AG04449 (cell line): Measurements from ENCODE around the gene RMDN2.

Experiments used
- CTCF ChIA-PET: fragments of 350-600 bp; formaldehyde crosslinking; extraction: SDS; loops from one replicate; lab custom pipeline; 2021; ENCODE audit warnings: antibody characterized with exemption; lab: Yijun Ruan, JAX
- POLR2A ChIA-PET: fragments of 400-600, 350-600 bp; formaldehyde crosslinking; extraction: SDS; loops from one replicate; lab custom pipeline; 2020; ENCODE audit warnings: antibody characterized with exemption, inconsistent platforms; lab: Yijun Ruan, JAX
- DNase-seq: peaks from one replicate; pipeline ENCODE4 v3.0.0-alpha.2; 2010; ENCODE audit warnings: low read depth, low spot score
- H3K4me3 ChIP-seq: 2 replicates; pipeline ENCODE4 v1.5.1; 2011; ENCODE audit warnings: low read depth, mild to moderate bottlenecking, control low read depth, low read length
- CTCF ChIP-seq: IDR thresholded peaks from one replicate; pipeline ENCODE4 v1.5.1; 2011; ENCODE audit warnings: mild to moderate bottlenecking, moderate library complexity, low read length, control low read depth, inconsistent platforms; ENCODE audit not compliant: insufficient read depth; ENCODE audit errors: missing control alignments

The RMDN2 gene

GRCh38 chr2:37880551-37880950 is 44.5 kb upstream of the RMDN2 start:
- no peak for DNase-seq
- CTCF ChIA-PET = interaction anchor here (0.9 to 26.1 kb wide), 5 partner anchors 9 to 481 kb away, joined by 3 to 400 read pairs (median 141); no protein-coding TSS in a partner anchor
- TF ChIP-seq CTCF = no peak
- H3K4me3 ChIP-seq = no peak overlapping the region
- POLR2A ChIA-PET = no interaction called here

GRCh38 chr2:37881397-37881796 is 43.7 kb upstream of the RMDN2 start:
- POLR2A ChIA-PET = interaction anchor here (0.6 kb wide), 1 partner anchor 491 kb away, joined by 3 read pairs; no protein-coding TSS in a partner anchor
- no peak overlapping the region for H3K4me3 ChIP-seq
- TF ChIP-seq CTCF = no peak
- DNase-seq = no peak
- CTCF ChIA-PET = interaction anchor here (0.9 to 26.1 kb wide), 5 partner anchors 8 to 482 kb away, joined by 3 to 400 read pairs (median 141); no protein-coding TSS in a partner anchor

- no peak overlapping the region for H3K4me3 ChIP-seq
- ChIA-PET CTCF (interaction anchor here (9.2 to 26.1 kb wide), 2 partner anchors 466 to 483 kb away, joined by 177 to 400 read pairs; no protein-coding TSS in a partner anchor), POLR2A (interaction anchor here (0.6 kb wide), 1 partner anchor 491 kb away, joined by 3 read pairs; no protein-coding TSS in a partner anchor)
- TF ChIP-seq CTCF = no peak
- DNase-seq = no peak
These were observed 43.1 kb upstream of the RMDN2 start for GRCh38 chr2:37882036-37882435.

- CTCF ChIA-PET = interaction anchor here (1.9 to 26.1 kb wide), 2 partner anchors 469 to 484 kb away, joined by 4 to 400 read pairs; no protein-coding TSS in a partner anchor
- no peak for TF ChIP-seq CTCF
- H3K4me3 ChIP-seq = no peak overlapping the region
- POLR2A ChIA-PET = no interaction called here
- DNase-seq = no peak
These were observed 41.6 kb upstream of the RMDN2 start for GRCh38 chr2:37883518-37883917.

GRCh38 chr2:37885329-37885993 is 39.6 kb upstream of the RMDN2 start:
- DNase-seq = no peak

More at GRCh38 chr2:37885329-37885993, 39.6 kb upstream of the RMDN2 start:
- ChIA-PET POLR2A (no interaction called here), CTCF (interaction anchor here (0.7 to 26.1 kb wide), 8 partner anchors 9 to 486 kb away, joined by 3 to 400 read pairs (median 4); no protein-coding TSS in a partner anchor)
- TF ChIP-seq CTCF = no peak
- H3K4me3 ChIP-seq = no peak overlapping the region
